ENCODE measurements around the gene WNT5A. TPM values are rescaled to one million over a fixed set of nuclear protein-coding genes. Genes with fewer than 3 reads are reported as not detected.

WNT5A gene
- total and polyA plus RNA-seq, 2 experiments from 2014 or later, result 76.1 to 298 TPM

GRCh38 chr3:55523471-55523870, 36.4 kb upstream of the WNT5A start:
- TF ChIP-seq EZH2 (IDR thresholded peaks at IDR 0.05; ENCODE audit: insufficient read depth, poor library complexity, severe bottlenecking) (no peak), EZH2phosphoT487 (IDR thresholded peaks at IDR 0.05; ENCODE audit: insufficient read depth, low read depth) (no peak)
- in situ Hi-C loops (cut with MboI), result no loop called here
- peaks cover 38% of the 10 kb centered on the region for H3K4me1 ChIP-seq (ENCODE audit: insufficient read depth)
- peaks cover 13% of the 10 kb centered on the region for H3F3A ChIP-seq (ENCODE audit: insufficient read depth)
- H3K9me2 ChIP-seq (ENCODE audit: insufficient read depth), result no peaks in the 10 kb centered on the region
- H4K20me1 ChIP-seq (ENCODE audit: insufficient read depth), result no peaks in the 10 kb centered on the region
- no peaks in the 10 kb centered on the region for H3K9me3 ChIP-seq (ENCODE audit: low read depth)
- no peaks in the 10 kb centered on the region for H3K79me2 ChIP-seq (ENCODE audit: insufficient read depth)
- H3K4me3 ChIP-seq, result no peak overlapping the region
- H3K4me2 ChIP-seq (ENCODE audit: unreplicated experiment), result no peak overlapping the region
- no peak overlapping the region for H2AFZ ChIP-seq
- DNase-seq, result no peak
- no peak overlapping the region for H3K27ac ChIP-seq
- peaks cover 18% of the 10 kb centered on the region for H3K27me3 ChIP-seq (replicated peaks; ENCODE audit: insufficient read depth)
- WGBS, 2 experiments (ENCODE audit: low coverage in 1 of 2, low lambda C conversion rate in 2 of 2, missing lambda C conversion rate in 2 of 2), result 78 to 83% methylated on average over 2 of the region's 2 CpGs
- H3K9ac ChIP-seq, result no peak overlapping the region
- H3K36me3 ChIP-seq (ENCODE audit: low read depth), result no peaks in the 10 kb centered on the region

- H3K79me2 ChIP-seq (ENCODE audit: insufficient read depth), result no peaks in the 10 kb centered on the region
- no peaks in the 10 kb centered on the region for H3K9me2 ChIP-seq (ENCODE audit: insufficient read depth)
- H4K20me1 ChIP-seq (ENCODE audit: insufficient read depth), result no peaks in the 10 kb centered on the region
- no peak overlapping the region for H3K4me2 ChIP-seq (ENCODE audit: unreplicated experiment)
- in situ Hi-C loops (cut with MboI), result no loop called here
- H3K27ac ChIP-seq, result no peak overlapping the region
- DNase-seq, result peak; percentile 89
- no peak overlapping the region for H2AFZ ChIP-seq
- H3K4me3 ChIP-seq, result no peak overlapping the region
- H3K9ac ChIP-seq, result no peak overlapping the region
- 0 out of 2 replicates have a peak, but pooled peaks cover 5% of the 10 kb centered on the region for H3K27me3 ChIP-seq (replicated peaks; ENCODE audit: insufficient read depth)
- TF ChIP-seq EZH2 (IDR thresholded peaks at IDR 0.05; ENCODE audit: insufficient read depth, poor library complexity, severe bottlenecking) (no peak), EZH2phosphoT487 (IDR thresholded peaks at IDR 0.05; ENCODE audit: insufficient read depth, low read depth) (peak; percentile 93)
- 38 to 42% methylated on average over 6 of the region's 6 CpGs for WGBS, 2 experiments (ENCODE audit: low coverage in 1 of 2, low lambda C conversion rate in 2 of 2, missing lambda C conversion rate in 2 of 2)
- no peaks in the 10 kb centered on the region for H3K36me3 ChIP-seq (ENCODE audit: low read depth)
- peaks cover 42% of the 10 kb centered on the region for H3K4me1 ChIP-seq (ENCODE audit: insufficient read depth)
- peaks cover 13% of the 10 kb centered on the region for H3F3A ChIP-seq (ENCODE audit: insufficient read depth)
- no peaks in the 10 kb centered on the region for H3K9me3 ChIP-seq (ENCODE audit: low read depth)
Measured at GRCh38 chr3:55521738-55522421, 34.8 kb upstream of the WNT5A start.

- H4K20me1 ChIP-seq (ENCODE audit: insufficient read depth), result no peaks in the 10 kb centered on the region
- in situ Hi-C loops (cut with MboI), result no loop called here
- H3K4me1 ChIP-seq (ENCODE audit: insufficient read depth), result peaks cover 42% of the 10 kb centered on the region
- H3F3A ChIP-seq (ENCODE audit: insufficient read depth), result peaks cover 13% of the 10 kb centered on the region
- H3K79me2 ChIP-seq (ENCODE audit: insufficient read depth), result no peaks in the 10 kb centered on the region
- H2AFZ ChIP-seq, result no peak overlapping the region
- TF ChIP-seq EZH2phosphoT487 (IDR thresholded peaks at IDR 0.05; ENCODE audit: insufficient read depth, low read depth) (no peak), EZH2 (IDR thresholded peaks at IDR 0.05; ENCODE audit: insufficient read depth, poor library complexity, severe bottlenecking) (no peak)
- no peaks in the 10 kb centered on the region for H3K9me3 ChIP-seq (ENCODE audit: low read depth)
- no peak overlapping the region for H3K9ac ChIP-seq
- H3K4me3 ChIP-seq, result no peak overlapping the region
- no peak for DNase-seq
- no peak overlapping the region for H3K4me2 ChIP-seq (ENCODE audit: unreplicated experiment)
- H3K27ac ChIP-seq, result no peak overlapping the region
- no peaks in the 10 kb centered on the region for H3K36me3 ChIP-seq (ENCODE audit: low read depth)
- WGBS, 2 experiments (ENCODE audit: low coverage in 1 of 2, low lambda C conversion rate in 2 of 2, missing lambda C conversion rate in 2 of 2), result 64 to 66% methylated on average over 9 of the region's 9 CpGs
- H3K27me3 ChIP-seq (replicated peaks; ENCODE audit: insufficient read depth), result peaks cover 2% of the 10 kb centered on the region; the same call in 1 of the 2 replicates
- H3K9me2 ChIP-seq (ENCODE audit: insufficient read depth), result no peaks in the 10 kb centered on the region
Measured at GRCh38 chr3:55521064-55521737, 34.1 kb upstream of the WNT5A start.

GRCh38 chr3:55519019-55519418, 31.9 kb upstream of the WNT5A start:
- H3K79me2 ChIP-seq (ENCODE audit: insufficient read depth), result no peaks in the 10 kb centered on the region
- H3K27ac ChIP-seq, result no peak overlapping the region
- no peaks in the 10 kb centered on the region for H3K36me3 ChIP-seq (ENCODE audit: low read depth)
- 51 to 70% methylated on average over 3 of the region's 3 CpGs for whole genome bisulfite sequencing, 2 experiments (ENCODE audit: low coverage in 1 of 2, low lambda C conversion rate in 2 of 2, missing lambda C conversion rate in 2 of 2)
- no peak overlapping the region for H3K4me2 ChIP-seq (ENCODE audit: unreplicated experiment)
- in situ Hi-C loops (cut with MboI), result no loop called here
- H2AFZ ChIP-seq, result no peak overlapping the region
- H3K27me3 ChIP-seq (replicated peaks; ENCODE audit: insufficient read depth), result peaks cover 10% of the 10 kb centered on the region
- H3K9me3 ChIP-seq (ENCODE audit: low read depth), result no peaks in the 10 kb centered on the region
- no peaks in the 10 kb centered on the region for H3K9me2 ChIP-seq (ENCODE audit: insufficient read depth)
- TF ChIP-seq EZH2phosphoT487 (IDR thresholded peaks at IDR 0.05; ENCODE audit: insufficient read depth, low read depth), result no peak
- no peak for TF ChIP-seq EZH2 (IDR thresholded peaks at IDR 0.05; ENCODE audit: insufficient read depth, poor library complexity, severe bottlenecking)
- peak; percentile 79 for DNase-seq
- no peak overlapping the region for H3K9ac ChIP-seq
- no peak overlapping the region for H3K4me3 ChIP-seq
- H3F3A ChIP-seq (ENCODE audit: insufficient read depth), result 0 out of 2 replicates have a peak, but pooled peaks cover under 1% of the 10 kb centered on the region
- no peaks in the 10 kb centered on the region for H4K20me1 ChIP-seq (ENCODE audit: insufficient read depth)
- H3K4me1 ChIP-seq (ENCODE audit: insufficient read depth), result peaks cover 28% of the 10 kb centered on the region

All from GM23248 (cell line).